Measurements from ENCODE around the gene ITGB5. TPM values are rescaled to one million over a fixed set of nuclear protein-coding genes. Genes with fewer than 3 reads are reported as not detected.

ITGB5 gene
- total RNA-seq, 1 experiment from 2014 or later: 67.2 TPM

GRCh38 chr3:124811436-124811835, 75.7 kb downstream of the ITGB5 start:
- H3F3A ChIP-seq (ENCODE audit: low read length, unreplicated experiment): no peaks in the 10 kb centered on the region
- no peaks in the 10 kb centered on the region for H3K79me2 ChIP-seq (ENCODE audit: low read length)
- ChIA-PET CTCF (no interaction called here), POLR2A (ENCODE audit: unreplicated experiment) (no interaction called here)
- no peaks in the 10 kb centered on the region for H3K9me3 ChIP-seq (ENCODE audit: low read length)
- H3K4me1 ChIP-seq (ENCODE audit: insufficient read depth, low read length): peaks cover 48% of the 10 kb centered on the region
- intact Hi-C loops (cut with micrococcal nuclease): no loop called here
- no TSS peak for BruUV-seq (replicated peaks)
- DNase-seq: no peak
- no peaks in the 10 kb centered on the region for H3K9me2 ChIP-seq (replicated peaks; ENCODE audit: low read length)
- H3K27me3 ChIP-seq (ENCODE audit: low read length): no peaks in the 10 kb centered on the region
- no peak overlapping the region for H3K27ac ChIP-seq (ENCODE audit: low read length)
- H2AFZ ChIP-seq (ENCODE audit: low read length): no peak overlapping the region
- TF ChIP-seq EZH2phosphoT487 (IDR thresholded peaks at IDR 0.05; ENCODE audit: borderline replicate concordance, low read length) (no peak), EZH2 (IDR thresholded peaks at IDR 0.05; ENCODE audit: low read length, unreplicated experiment) (no peak)
- TF ChIP-seq, protein P1, sequence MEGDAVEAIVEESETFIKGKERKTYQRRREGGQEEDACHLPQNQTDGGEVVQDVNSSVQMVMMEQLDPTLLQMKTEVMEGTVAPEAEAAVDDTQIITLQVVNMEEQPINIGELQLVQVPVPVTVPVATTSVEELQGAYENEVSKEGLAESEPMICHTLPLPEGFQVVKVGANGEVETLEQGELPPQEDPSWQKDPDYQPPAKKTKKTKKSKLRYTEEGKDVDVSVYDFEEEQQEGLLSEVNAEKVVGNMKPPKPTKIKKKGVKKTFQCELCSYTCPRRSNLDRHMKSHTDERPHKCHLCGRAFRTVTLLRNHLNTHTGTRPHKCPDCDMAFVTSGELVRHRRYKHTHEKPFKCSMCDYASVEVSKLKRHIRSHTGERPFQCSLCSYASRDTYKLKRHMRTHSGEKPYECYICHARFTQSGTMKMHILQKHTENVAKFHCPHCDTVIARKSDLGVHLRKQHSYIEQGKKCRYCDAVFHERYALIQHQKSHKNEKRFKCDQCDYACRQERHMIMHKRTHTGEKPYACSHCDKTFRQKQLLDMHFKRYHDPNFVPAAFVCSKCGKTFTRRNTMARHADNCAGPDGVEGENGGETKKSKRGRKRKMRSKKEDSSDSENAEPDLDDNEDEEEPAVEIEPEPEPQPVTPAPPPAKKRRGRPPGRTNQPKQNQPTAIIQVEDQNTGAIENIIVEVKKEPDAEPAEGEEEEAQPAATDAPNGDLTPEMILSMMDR (conservative IDR thresholded peaks at IDR 0.05; ENCODE audit: low read depth, low read length): no peak
- no peak overlapping the region for H3K4me2 ChIP-seq (ENCODE audit: low read length)
- no peak overlapping the region for H3K4me3 ChIP-seq (ENCODE audit: low read length)
- no peaks in the 10 kb centered on the region for H4K20me1 ChIP-seq (ENCODE audit: low read length)
- no peaks in the 10 kb centered on the region; the same call in 1 of the 2 replicates for H3K36me3 ChIP-seq (ENCODE audit: low read depth, low read length)
- H3K9ac ChIP-seq (ENCODE audit: low read length): no peak overlapping the region
- ATAC-seq: no peak

GRCh38 chr3:124810970-124811369, 76.2 kb downstream of the ITGB5 start:
- Histone ChIP-seq H3K9ac (ENCODE audit: low read length) (no peak overlapping the region), H3K4me1 (ENCODE audit: insufficient read depth, low read length) (peaks cover 43% of the 10 kb centered on the region), H3K27ac (ENCODE audit: low read length) (no peak overlapping the region), H3K9me2 (replicated peaks; ENCODE audit: low read length) (no peaks in the 10 kb centered on the region), H2AFZ (ENCODE audit: low read length) (no peak overlapping the region), H3F3A (ENCODE audit: low read length, unreplicated experiment) (no peaks in the 10 kb centered on the region), H3K4me2 (ENCODE audit: low read length) (no peak overlapping the region), H3K27me3 (ENCODE audit: low read length) (no peaks in the 10 kb centered on the region), H3K79me2 (ENCODE audit: low read length) (no peaks in the 10 kb centered on the region), H3K9me3 (ENCODE audit: low read length) (no peaks in the 10 kb centered on the region), H3K36me3 (ENCODE audit: low read depth, low read length) (no peaks in the 10 kb centered on the region; the same call in 1 of the 2 replicates), H3K4me3 (ENCODE audit: low read length) (no peak overlapping the region), H4K20me1 (ENCODE audit: low read length) (no peaks in the 10 kb centered on the region)
- CTCF ChIA-PET: no interaction called here
- ATAC-seq (no peak), DNase-seq (no peak)
- POLR2A ChIA-PET (ENCODE audit: unreplicated experiment): no interaction called here
- TF ChIP-seq EZH2phosphoT487 (IDR thresholded peaks at IDR 0.05; ENCODE audit: borderline replicate concordance, low read length): no peak
- TF ChIP-seq, protein P1 (conservative IDR thresholded peaks at IDR 0.05; ENCODE audit: low read depth, low read length): no peak
- no peak for TF ChIP-seq EZH2 (IDR thresholded peaks at IDR 0.05; ENCODE audit: low read length, unreplicated experiment)
- no TSS peak for BruUV-seq (replicated peaks)
- intact Hi-C loops (cut with micrococcal nuclease): no loop called here

GRCh38 chr3:124809039-124809438, 78.1 kb downstream of the ITGB5 start:
- ATAC-seq (no peak), DNase-seq (no peak)
- Histone ChIP-seq H3K36me3 (ENCODE audit: low read depth, low read length) (no peaks in the 10 kb centered on the region; the same call in 1 of the 2 replicates), H3K9me2 (replicated peaks; ENCODE audit: low read length) (no peaks in the 10 kb centered on the region), H3K4me1 (ENCODE audit: insufficient read depth, low read length) (peaks cover 27% of the 10 kb centered on the region), H2AFZ (ENCODE audit: low read length) (no peak overlapping the region), H3K27ac (ENCODE audit: low read length) (no peak overlapping the region), H3K9me3 (ENCODE audit: low read length) (no peaks in the 10 kb centered on the region), H3K4me3 (ENCODE audit: low read length) (no peak overlapping the region), H3F3A (ENCODE audit: low read length, unreplicated experiment) (no peaks in the 10 kb centered on the region), H3K79me2 (ENCODE audit: low read length) (no peaks in the 10 kb centered on the region), H4K20me1 (ENCODE audit: low read length) (no peaks in the 10 kb centered on the region), H3K9ac (ENCODE audit: low read length) (no peak overlapping the region), H3K4me2 (ENCODE audit: low read length) (no peak overlapping the region), H3K27me3 (ENCODE audit: low read length) (no peaks in the 10 kb centered on the region)
- CTCF ChIA-PET: no interaction called here
- POLR2A ChIA-PET (ENCODE audit: unreplicated experiment): no interaction called here
- no peak for TF ChIP-seq EZH2phosphoT487 (IDR thresholded peaks at IDR 0.05; ENCODE audit: borderline replicate concordance, low read length)
- TF ChIP-seq EZH2 (IDR thresholded peaks at IDR 0.05; ENCODE audit: low read length, unreplicated experiment): no peak
- TF ChIP-seq, protein P1 (conservative IDR thresholded peaks at IDR 0.05; ENCODE audit: low read depth, low read length): no peak
- intact Hi-C loops (cut with micrococcal nuclease): no loop called here
- BruUV-seq (replicated peaks): no TSS peak
